NT2/D1 (cell line): ENCODE data around the gene UPK3A.

ENCODE experiments used
- YY1 ChIP-seq: IDR thresholded peaks from 2 replicates; pipeline ENCODE4 v1.6.1; 2011; ENCODE audit not compliant: insufficient read length, insufficient read depth
- ZNF274 ChIP-seq: IDR thresholded peaks from 2 replicates; pipeline ENCODE4 v1.6.1; 2011; ENCODE audit warnings: mild to moderate bottlenecking, low read depth, low read length

- no peak for TF ChIP-seq YY1
- no peak for TF ChIP-seq ZNF274
Measured at GRCh38 chr22:45318558-45319323, 34.0 kb downstream of the UPK3A start.
